ENCODE measurements around the gene RPTOR.
"Not testable (repeated sequence)": the region's sequence is repeated elsewhere in the genome, so short reads cannot be mapped to it uniquely, and the experiment has no call there.

RPTOR gene

DNA sequence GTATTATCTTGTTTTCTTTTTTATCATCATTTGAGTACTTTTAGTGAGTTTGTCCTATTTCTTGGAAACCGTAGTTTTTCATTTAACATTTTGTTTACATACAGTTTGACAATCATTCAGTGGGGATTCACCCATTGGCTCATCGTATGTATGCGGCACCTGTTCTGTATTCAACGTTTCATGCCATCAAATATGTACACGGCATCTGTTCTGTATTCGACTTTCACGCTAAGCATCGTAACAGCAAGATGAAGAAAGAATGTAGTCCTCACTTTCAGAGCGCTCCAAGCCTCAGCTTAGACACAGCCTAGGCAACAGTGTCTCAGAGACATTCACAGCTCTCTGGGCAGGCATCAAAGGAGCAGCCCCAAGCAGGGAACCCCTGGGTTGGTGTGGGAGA is 269.9 kb downstream of the RPTOR start:
- FAIRE-seq, result no peak
- DNase-seq (ENCODE audit: insufficient read length, low spot score), result no peak
- TF ChIP-seq, protein P1, sequence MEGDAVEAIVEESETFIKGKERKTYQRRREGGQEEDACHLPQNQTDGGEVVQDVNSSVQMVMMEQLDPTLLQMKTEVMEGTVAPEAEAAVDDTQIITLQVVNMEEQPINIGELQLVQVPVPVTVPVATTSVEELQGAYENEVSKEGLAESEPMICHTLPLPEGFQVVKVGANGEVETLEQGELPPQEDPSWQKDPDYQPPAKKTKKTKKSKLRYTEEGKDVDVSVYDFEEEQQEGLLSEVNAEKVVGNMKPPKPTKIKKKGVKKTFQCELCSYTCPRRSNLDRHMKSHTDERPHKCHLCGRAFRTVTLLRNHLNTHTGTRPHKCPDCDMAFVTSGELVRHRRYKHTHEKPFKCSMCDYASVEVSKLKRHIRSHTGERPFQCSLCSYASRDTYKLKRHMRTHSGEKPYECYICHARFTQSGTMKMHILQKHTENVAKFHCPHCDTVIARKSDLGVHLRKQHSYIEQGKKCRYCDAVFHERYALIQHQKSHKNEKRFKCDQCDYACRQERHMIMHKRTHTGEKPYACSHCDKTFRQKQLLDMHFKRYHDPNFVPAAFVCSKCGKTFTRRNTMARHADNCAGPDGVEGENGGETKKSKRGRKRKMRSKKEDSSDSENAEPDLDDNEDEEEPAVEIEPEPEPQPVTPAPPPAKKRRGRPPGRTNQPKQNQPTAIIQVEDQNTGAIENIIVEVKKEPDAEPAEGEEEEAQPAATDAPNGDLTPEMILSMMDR (IDR thresholded peaks at IDR 0.05; ENCODE audit: insufficient read depth, missing control alignments), result no peak

DNA sequence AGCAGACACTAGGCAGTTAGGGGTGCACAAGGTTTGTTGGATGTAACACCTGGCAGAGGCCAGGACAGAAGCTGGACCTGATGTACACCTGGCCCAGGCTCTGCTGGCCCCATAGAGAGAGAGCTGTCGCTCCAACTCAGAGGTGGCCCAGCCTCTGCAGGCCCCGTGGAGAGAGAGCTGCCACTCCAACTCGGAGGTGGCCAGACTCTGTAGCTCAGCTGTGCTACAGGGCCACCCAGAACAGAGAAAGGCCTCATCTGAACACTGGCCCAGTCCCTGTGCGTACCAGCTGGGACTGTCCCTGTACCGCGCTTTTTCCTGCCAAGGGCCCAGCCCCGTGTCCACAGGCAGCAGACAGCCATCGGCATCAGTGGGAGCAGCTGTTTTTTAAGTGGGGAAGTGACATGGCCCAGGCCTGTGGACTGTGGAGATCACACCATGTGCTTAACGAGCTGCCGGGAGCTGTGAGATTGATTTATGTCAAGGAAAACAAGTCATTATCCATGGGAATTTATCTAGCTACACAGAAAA is 270.6 kb downstream of the RPTOR start:
- FAIRE-seq (no peak), DNase-seq (ENCODE audit: insufficient read length, low spot score) (no peak)
- TF ChIP-seq, protein P1 (IDR thresholded peaks at IDR 0.05; ENCODE audit: insufficient read depth, missing control alignments), result no peak

DNA sequence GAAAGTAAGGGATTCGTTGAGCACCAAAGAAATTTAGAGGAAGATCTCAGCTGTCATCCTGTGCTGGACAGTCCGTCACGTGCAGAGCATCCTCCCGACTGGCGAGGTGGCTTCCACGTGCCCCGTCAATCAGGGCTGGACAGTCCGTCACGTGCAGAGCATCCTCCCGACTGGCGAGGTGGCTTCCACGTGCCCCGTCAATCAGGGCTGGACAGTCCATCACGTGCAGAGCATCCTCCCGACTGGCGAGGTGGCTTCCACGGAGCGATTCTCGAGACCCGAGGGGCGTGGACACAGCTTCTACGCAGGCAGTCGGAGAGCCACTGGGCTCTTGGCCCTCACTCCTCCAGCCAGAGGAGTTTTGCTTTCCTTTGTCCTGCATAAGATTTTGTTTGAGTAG is 271.1 kb downstream of the RPTOR start:
- not testable (repeated sequence) for FAIRE-seq; DNase-seq (ENCODE audit: insufficient read length, low spot score)

DNA sequence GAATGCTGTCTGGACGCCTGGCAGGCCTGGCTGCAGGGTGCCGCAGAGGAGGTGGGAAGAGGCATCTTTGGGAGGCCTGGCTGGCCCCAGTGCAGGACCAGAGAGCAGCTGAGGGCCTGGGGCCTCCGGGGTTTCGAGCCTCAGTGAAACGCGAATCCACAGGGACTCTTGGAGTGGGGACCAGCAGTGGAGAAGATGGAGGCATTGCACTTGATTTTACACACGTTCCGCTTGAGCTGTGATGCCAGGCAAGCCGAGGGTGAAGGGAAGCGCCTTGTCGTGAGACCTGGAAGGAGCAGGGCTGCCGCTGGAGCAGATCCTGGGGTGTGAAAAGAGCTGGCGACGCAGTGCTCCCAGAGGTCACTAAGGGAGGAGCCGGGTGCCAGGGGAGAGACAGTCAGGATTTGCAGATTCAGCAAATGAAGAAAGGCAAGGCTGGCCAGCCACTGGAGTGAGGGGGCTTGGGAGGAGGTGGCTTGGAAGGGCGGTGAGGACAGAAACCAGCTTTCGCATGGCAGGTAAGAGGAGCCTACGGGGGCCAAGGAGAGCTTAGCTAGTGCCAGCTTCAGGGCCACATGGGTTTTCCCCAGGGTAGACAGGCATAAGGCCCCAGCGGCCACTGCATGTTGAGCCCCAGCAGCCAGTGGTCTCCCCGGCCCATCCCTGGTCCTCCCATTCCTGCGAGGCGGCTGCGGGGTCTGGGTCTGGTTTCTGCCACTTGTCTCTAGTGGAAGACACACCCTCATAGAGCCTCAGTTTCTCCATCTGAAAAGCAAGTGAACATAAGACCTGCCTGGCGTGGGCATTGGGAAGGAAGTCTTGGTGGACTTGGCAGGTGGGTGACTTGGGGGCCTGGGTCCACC is 271.8 kb downstream of the RPTOR start:
- TF ChIP-seq, protein P1 (IDR thresholded peaks at IDR 0.05; ENCODE audit: insufficient read depth, missing control alignments), result no peak
- FAIRE-seq, result no peak
- DNase-seq (ENCODE audit: insufficient read length, low spot score), result no peak

DNA sequence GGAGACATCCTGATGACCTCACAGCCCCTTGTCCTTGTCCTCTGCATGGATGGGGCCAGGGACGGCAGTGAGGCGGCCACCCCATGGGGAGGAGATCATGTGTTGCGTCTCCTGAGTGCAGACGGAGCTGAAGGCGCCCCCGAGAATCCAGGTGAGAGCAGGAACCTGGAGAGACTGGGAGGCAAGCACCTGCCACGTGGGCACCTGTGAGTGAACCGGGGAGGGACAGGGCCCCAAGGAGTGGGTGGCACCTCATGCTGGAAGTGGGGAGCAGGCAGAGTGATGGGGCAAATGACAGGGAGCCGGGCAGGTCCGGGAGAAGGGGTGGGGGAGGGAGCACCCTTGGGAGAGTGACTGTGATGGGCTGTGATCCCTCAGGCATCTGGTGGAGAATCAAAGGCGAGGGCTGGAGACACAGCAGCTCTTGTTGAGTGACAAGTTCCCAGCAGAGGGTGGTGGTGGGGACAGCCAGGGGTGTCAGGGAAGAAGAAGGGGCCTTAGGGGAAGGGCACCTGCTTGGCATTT is 272.7 kb downstream of the RPTOR start:
- no peak for FAIRE-seq
- DNase-seq (ENCODE audit: insufficient read length, low spot score), result no peak
- TF ChIP-seq, protein P1 (IDR thresholded peaks at IDR 0.05; ENCODE audit: insufficient read depth, missing control alignments), result no peak

DNA sequence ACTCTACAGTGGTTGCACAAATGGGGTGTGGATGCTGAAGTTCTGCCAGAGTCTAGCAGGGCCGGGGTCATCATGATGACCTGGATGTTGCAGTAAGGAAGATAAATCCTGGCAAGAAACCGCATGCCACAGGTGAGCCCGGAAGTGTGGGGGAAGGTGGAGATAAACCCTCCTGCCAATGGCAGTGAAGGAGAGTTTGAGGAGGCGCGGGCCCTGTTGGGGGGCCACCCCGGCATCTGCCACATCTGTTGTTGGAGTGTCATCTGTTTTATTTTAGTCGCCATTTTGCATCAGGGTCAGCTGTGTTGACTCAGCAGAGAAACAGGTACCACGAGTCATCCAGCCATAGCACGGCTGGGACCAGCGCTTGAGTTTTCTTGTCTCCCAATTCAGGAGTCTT is 273.2 kb downstream of the RPTOR start:
- FAIRE-seq (no peak), DNase-seq (ENCODE audit: insufficient read length, low spot score) (no peak)
- TF ChIP-seq, protein P1 (IDR thresholded peaks at IDR 0.05; ENCODE audit: insufficient read depth, missing control alignments), result no peak

DNA sequence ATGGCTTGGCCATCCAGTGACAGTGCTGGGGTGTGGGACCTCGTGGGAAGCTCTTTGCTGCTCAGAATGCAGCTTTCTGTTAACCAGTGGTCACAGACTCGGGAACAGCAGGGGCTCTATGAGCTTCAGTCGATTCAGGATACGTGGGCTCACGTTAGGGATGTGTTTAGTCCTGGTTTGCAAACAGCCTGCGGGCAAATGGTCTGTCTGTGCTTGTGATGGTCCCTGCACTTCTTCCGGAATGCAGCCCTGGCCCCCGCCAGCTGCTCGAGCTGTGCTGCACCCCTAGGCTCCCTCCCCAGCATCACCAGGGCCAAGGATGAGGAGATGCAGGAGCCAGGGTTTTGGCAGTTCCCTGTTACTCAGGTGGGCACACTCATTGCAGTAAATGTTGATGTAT is 274.2 kb downstream of the RPTOR start:
- TF ChIP-seq, protein P1 (IDR thresholded peaks at IDR 0.05; ENCODE audit: insufficient read depth, missing control alignments), result no peak
- DNase-seq (ENCODE audit: insufficient read length, low spot score), result no peak
- no peak for FAIRE-seq
